Nephron progenitor cell (in vitro differentiated cells): ENCODE data around the gene CLDN20.

Experiments used
- DNase-seq: peaks from one replicate; pipeline ENCODE4 v3.0.0; 2021
- H3K27ac Mint-ChIP-seq: 2 replicates; pipeline ENCODE4 v1.8.0; 2021; ENCODE audit warnings: mild to moderate bottlenecking, moderate library complexity, mixed read lengths
- H3K27me3 Mint-ChIP-seq: 2 replicates; pipeline ENCODE4 v1.8.0; 2021; ENCODE audit warnings: mild to moderate bottlenecking, low read depth, mixed read lengths; ENCODE audit not compliant: poor library complexity
- H3K36me3 Mint-ChIP-seq: 2 replicates; pipeline ENCODE4 v1.8.0; 2021; ENCODE audit warnings: low read depth, mixed read lengths
- H3K4me1 Mint-ChIP-seq: 2 replicates; pipeline ENCODE4 v1.8.0; 2021; ENCODE audit warnings: mixed read lengths
- H3K4me3 Mint-ChIP-seq: 2 replicates; pipeline ENCODE4 v1.8.0; 2021; ENCODE audit warnings: mild to moderate bottlenecking, moderate library complexity, mixed read lengths
- H3K9me3 Mint-ChIP-seq: 2 replicates; pipeline ENCODE4 v1.8.0; 2021; ENCODE audit warnings: mild to moderate bottlenecking, moderate library complexity, mixed read lengths
- TF ChIP-seq, protein P1 (sequence below): fragments of 200-600 bp; sonication (generic); IDR thresholded peaks from 2 replicates; pipeline ENCODE4 v1.5.0; 2021; ENCODE audit warnings: antibody characterized with exemption

Gene CLDN20

DNA sequence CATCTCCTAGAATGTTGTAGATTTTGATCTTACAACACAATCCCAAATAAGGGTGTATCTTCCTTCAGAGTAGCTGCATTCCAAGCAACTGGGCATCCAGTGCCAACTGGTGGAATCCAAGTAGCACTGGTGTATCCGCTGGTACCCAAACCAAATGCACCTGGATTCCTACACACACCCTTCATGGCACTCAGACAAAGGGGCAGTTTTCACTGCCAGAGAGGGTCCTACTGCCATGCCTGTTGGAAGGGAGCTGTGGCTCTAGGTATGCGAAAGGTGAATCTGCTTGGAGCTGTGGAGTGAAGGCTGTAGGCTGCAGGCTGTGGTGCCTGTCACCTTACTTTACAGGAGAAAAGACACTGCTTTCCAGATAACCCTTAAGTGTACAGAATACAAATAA lies 17.0 kb upstream of the CLDN20 start:
- peaks cover 11% of the 10 kb centered on the region for H3K4me1 Mint-ChIP-seq
- H3K27ac Mint-ChIP-seq: no peak overlapping the region
- DNase-seq: no peak
- H3K27me3 Mint-ChIP-seq: peaks cover 3% of the 10 kb centered on the region
- peaks cover 3% of the 10 kb centered on the region for H3K9me3 Mint-ChIP-seq
- H3K36me3 Mint-ChIP-seq: peaks cover 31% of the 10 kb centered on the region
- TF ChIP-seq, protein P1, sequence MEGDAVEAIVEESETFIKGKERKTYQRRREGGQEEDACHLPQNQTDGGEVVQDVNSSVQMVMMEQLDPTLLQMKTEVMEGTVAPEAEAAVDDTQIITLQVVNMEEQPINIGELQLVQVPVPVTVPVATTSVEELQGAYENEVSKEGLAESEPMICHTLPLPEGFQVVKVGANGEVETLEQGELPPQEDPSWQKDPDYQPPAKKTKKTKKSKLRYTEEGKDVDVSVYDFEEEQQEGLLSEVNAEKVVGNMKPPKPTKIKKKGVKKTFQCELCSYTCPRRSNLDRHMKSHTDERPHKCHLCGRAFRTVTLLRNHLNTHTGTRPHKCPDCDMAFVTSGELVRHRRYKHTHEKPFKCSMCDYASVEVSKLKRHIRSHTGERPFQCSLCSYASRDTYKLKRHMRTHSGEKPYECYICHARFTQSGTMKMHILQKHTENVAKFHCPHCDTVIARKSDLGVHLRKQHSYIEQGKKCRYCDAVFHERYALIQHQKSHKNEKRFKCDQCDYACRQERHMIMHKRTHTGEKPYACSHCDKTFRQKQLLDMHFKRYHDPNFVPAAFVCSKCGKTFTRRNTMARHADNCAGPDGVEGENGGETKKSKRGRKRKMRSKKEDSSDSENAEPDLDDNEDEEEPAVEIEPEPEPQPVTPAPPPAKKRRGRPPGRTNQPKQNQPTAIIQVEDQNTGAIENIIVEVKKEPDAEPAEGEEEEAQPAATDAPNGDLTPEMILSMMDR: no peak
- H3K4me3 Mint-ChIP-seq: no peak overlapping the region

DNA sequence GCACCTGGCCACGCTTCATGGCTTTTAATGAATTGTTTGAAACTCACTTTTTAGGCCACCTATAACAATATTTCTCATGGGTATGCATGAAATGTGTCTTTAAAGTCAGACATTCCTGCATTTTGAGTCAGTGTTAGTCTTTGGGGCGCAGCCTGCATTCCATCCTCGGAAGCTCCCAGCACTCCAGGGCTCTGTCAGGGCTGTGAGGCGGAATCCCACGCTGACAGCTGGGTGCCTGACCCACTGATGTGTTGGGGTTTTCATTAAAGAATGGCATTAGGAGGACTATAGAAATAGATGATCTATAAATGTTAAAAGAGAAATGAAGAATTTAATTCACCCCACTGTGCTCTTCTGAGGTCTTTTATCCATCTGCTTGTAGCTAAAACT lies 16.2 kb upstream of the CLDN20 start:
- Mint-ChIP-seq H3K36me3 (peaks cover 25% of the 10 kb centered on the region), H3K27me3 (no peaks in the 10 kb centered on the region), H3K9me3 (no peaks in the 10 kb centered on the region), H3K4me1 (peaks cover 5% of the 10 kb centered on the region), H3K27ac (no peak overlapping the region), H3K4me3 (no peak overlapping the region)
- no peak for DNase-seq
- TF ChIP-seq, protein P1: no peak

DNA sequence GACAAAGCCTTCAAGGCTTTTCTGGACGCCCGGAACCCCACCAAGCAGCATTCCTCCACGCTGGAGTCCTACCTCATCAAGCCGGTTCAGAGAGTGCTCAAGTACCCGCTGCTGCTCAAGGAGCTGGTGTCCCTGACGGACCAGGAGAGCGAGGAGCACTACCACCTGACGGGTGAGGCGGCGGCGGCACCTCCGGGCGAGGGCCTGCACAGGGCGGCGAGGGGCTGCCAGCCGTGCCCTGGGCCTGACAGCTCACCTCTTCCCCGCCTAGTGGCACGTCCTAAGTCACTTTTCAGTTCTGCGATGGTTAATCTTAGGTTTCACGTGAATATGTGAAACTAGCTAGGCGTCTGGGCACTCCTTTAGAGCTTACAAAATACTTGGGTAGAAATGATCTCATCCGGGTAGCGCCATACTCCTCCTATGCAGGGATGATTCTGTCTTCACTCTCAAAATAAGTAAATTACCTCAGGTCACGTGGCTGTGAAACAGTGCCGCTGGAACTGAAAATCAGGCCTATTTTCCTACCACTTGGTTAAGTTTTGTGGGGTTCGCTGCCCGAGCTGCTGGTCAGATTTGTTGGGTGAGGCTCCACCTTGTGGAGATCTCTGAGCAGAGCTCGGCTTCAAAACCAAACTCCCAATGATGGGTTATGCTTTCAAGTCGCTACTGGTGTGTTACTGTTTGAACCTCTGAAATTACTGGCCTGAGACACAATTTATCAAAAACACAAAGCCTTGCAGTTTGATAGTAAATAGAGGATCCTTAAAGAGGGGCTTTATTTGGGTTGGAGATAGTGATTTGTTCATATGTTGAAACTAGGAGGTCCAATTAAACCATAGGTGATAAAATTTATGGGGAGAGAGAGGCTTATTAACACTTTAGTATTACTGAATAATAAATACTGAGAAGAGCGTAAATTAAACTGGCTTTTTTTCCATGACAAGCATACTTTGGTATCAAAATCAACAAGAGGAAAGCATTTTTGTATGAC lies 15.5 kb upstream of the CLDN20 start:
- no peaks in the 10 kb centered on the region for H3K27me3 Mint-ChIP-seq
- no peaks in the 10 kb centered on the region for H3K9me3 Mint-ChIP-seq
- peaks cover 7% of the 10 kb centered on the region for H3K4me1 Mint-ChIP-seq
- H3K4me3 Mint-ChIP-seq: no peak overlapping the region
- TF ChIP-seq, protein P1: peak; percentile 54
- H3K36me3 Mint-ChIP-seq: peaks cover 31% of the 10 kb centered on the region
- peak; percentile 47 for DNase-seq
- H3K27ac Mint-ChIP-seq: no peak overlapping the region

DNA sequence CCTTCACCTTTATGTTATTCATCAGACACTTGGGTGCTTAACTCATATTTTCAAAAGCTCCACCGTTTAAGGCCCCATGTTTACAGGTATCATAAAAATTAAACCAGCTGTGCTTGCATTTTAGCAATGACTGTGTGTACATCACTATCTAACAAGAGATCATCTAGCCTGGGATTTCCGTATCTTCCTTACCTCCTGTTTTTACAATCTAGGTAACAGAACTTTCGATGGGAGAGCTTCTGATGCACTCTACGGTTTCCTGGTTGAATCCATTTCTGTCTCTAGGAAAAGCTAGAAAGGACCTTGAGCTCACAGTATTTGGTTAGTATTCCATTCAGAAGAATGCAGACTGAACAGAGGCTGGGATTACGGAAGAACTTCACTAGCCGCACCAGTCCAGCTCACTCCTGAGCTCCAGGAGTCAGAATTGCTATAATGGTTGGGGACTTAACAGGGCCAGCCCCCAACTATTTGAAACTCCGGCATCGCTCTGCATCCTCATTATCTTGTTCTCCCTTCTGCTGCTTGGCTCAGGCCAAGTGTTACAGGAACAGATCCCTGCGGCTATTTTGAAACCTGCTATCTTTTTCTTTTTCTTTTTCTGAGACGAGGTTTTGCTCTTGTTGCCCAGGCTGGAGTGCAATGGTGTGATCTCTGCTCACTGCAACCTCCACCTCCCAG lies 13.0 kb upstream of the CLDN20 start:
- H3K9me3 Mint-ChIP-seq: no peaks in the 10 kb centered on the region
- no peak overlapping the region for H3K27ac Mint-ChIP-seq
- H3K4me1 Mint-ChIP-seq: peaks cover 11% of the 10 kb centered on the region
- no peak overlapping the region for H3K4me3 Mint-ChIP-seq
- TF ChIP-seq, protein P1: no peak
- H3K36me3 Mint-ChIP-seq: peaks cover 41% of the 10 kb centered on the region
- no peak for DNase-seq
- no peaks in the 10 kb centered on the region for H3K27me3 Mint-ChIP-seq

DNA sequence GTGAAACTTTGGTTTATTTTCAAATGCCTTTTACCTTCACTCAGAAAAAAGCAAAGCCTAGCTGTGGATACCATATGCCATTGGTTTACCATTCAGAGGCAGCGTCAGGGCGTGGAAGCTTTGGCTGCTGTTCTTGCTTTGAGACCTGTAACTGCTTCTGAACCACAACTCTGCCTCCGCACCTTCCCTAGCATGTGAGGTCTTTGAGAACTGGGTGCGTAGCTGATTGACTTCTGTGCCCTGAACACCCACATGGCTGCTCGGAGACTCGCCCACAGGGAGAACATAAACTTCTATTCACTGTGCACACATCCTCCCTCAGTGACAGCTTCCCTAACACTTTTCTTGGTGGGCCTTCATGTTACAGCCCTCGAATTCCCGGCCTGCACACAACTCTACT lies 11.2 kb upstream of the CLDN20 start:
- peak overlapping the region; percentile 73 for H3K27ac Mint-ChIP-seq
- H3K36me3 Mint-ChIP-seq: peaks cover 43% of the 10 kb centered on the region

More for the DNA sequence above, 11.2 kb upstream of the CLDN20 start:
- Mint-ChIP-seq H3K27me3 (peaks cover 2% of the 10 kb centered on the region), H3K4me3 (no peak overlapping the region), H3K9me3 (no peaks in the 10 kb centered on the region), H3K4me1 (peaks cover 11% of the 10 kb centered on the region)
- TF ChIP-seq, protein P1: no peak
- DNase-seq: no peak
